HCT116 (cell line): ENCODE data around the gene DGAT2L6. TPM values are rescaled to one million over a fixed set of nuclear protein-coding genes. Genes with fewer than 3 reads are reported as not detected.

ENCODE experiments used
- ATAC-seq: fragments of 200-7000 bp; cut with Tn5 transposase; 2 replicates; pipeline ENCODE4 v1.9.1; 2020; ENCODE audit warnings: mild to moderate bottlenecking, moderate library complexity
- BruUV-seq: library from RNA; stranded (reverse); fragments of 400-500 nt; replicated peaks from 2 replicates; lab custom pipeline; 2021; lab: Mats Ljungman, UMichigan
- CTCF ChIA-PET: fragments of 300-600 bp; sonication (Branson Sonifier 250); formaldehyde crosslinking; loops from one replicate; lab custom pipeline; 2021; ENCODE audit warnings: antibody characterized with exemption; lab: Charles Lee
- POLR2A ChIA-PET: fragments of 300-600, 350-600 bp; sonication (Branson Sonifier 250); formaldehyde crosslinking; loops from one replicate; lab custom pipeline; 2021; ENCODE audit warnings: antibody characterized with exemption; lab: Charles Lee
- RAD21 ChIA-PET, 2 experiments: fragments of 300-600 bp; sonication (Branson Sonifier 250); formaldehyde crosslinking; loops; one replicate each; lab custom pipeline; 2023; ENCODE audit warnings: low total read pairs in 2 of 2; ENCODE audit not compliant: uncharacterized antibody in 2 of 2, unreplicated experiment in 2 of 2, low non-redundant PET in 1 of 2; lab: Charles Lee
- DNase-seq: peaks from one replicate; pipeline ENCODE4 v3.0.0-alpha.2; 2010; ENCODE audit warnings: low read depth, low spot score
- H2AFZ ChIP-seq: fragments of 200-600 bp; shearing (Covaris generic), sonication (generic); 2 replicates; pipeline ENCODE4 v1.6.1; 2017; ENCODE audit warnings: low read depth, mixed run types, mixed read lengths, antibody characterized with exemption, low read length; ENCODE audit not compliant: poor library complexity, severe bottlenecking
- H3K27ac ChIP-seq: 2 replicates; pipeline ENCODE4 v1.5.1; 2012; ENCODE audit warnings: low read depth, low read length
- H3K27me3 ChIP-seq: fragments of 200-600 bp; sonication (generic); 2 replicates; pipeline ENCODE4 v1.6.1; 2016; ENCODE audit warnings: mixed run types, low read length, mixed read lengths; ENCODE audit not compliant: insufficient read depth
- H3K36me3 ChIP-seq, 2 experiments: fragments of 200-500 bp in 1 of 2; fragments of 200-600 bp in 1 of 2; sonication (Bioruptor generic) in 1 of 2; sonication (generic) in 1 of 2; 2 replicates each; pipeline versions ENCODE4 v1.5.1 to v1.6.1; 2014 to 2016; ENCODE audit warnings: low read length in 2 of 2, inconsistent platforms in 1 of 2, mixed read lengths in 1 of 2, mixed run types in 1 of 2; ENCODE audit not compliant: insufficient read depth in 2 of 2, control insufficient read depth in 1 of 2
- H3K4me1 ChIP-seq, 2 experiments: fragments of 200-600 bp in 1 of 2; sonication (generic) in 1 of 2; 2 replicates each; pipeline versions ENCODE4 v1.5.1 to v1.6.1; 2012 to 2017; ENCODE audit warnings: low read length in 2 of 2, inconsistent platforms in 1 of 2, mild to moderate bottlenecking in 1 of 2, mixed read lengths in 1 of 2, mixed run types in 1 of 2, moderate library complexity in 1 of 2; ENCODE audit not compliant: insufficient read depth in 2 of 2, control insufficient read depth in 1 of 2
- H3K4me2 ChIP-seq: fragments of 200-600 bp; sonication (generic); 2 replicates; pipeline ENCODE4 v1.6.1; 2017; ENCODE audit warnings: mixed run types, low read length, mixed read lengths
- H3K4me3 ChIP-seq, 2 experiments: fragments of 200-600 bp in 1 of 2; sonication (generic) in 1 of 2; replicated peaks in 1 of 2; 2 replicates each; pipeline ENCODE4 v1.5.1; 2011 to 2016; ENCODE audit warnings: low read length in 2 of 2, control low read depth in 1 of 2, low read depth in 1 of 2, mild to moderate bottlenecking in 1 of 2, mixed read lengths in 1 of 2, mixed run types in 1 of 2
- H3K79me2 ChIP-seq: fragments of 200-600 bp; sonication (generic); 2 replicates; pipeline ENCODE4 v1.6.1; 2017; ENCODE audit warnings: mild to moderate bottlenecking, mixed run types, low read length, moderate library complexity, mixed read lengths; ENCODE audit not compliant: insufficient read depth
- H3K9ac ChIP-seq: fragments of 200-600 bp; sonication (generic); 2 replicates; pipeline ENCODE4 v1.6.1; 2016; ENCODE audit warnings: low read length, mixed read lengths
- H3K9me2 ChIP-seq: fragments of 200-600 bp; sonication (generic), shearing (Covaris generic); 2 replicates; pipeline ENCODE4 v1.6.1; 2017; ENCODE audit warnings: mixed run types, mild to moderate bottlenecking, moderate library complexity; ENCODE audit not compliant: insufficient read depth
- H3K9me3 ChIP-seq, 2 experiments: fragments of 200-500 bp in 1 of 2; fragments of 200-600 bp in 1 of 2; sonication (Bioruptor generic) in 1 of 2; sonication (generic) in 1 of 2; 2 replicates each; pipeline ENCODE4 v1.6.1; 2014 to 2017; ENCODE audit warnings: low read length in 2 of 2, mixed read lengths in 2 of 2, inconsistent platforms in 1 of 2, low read depth in 1 of 2, mild to moderate bottlenecking in 1 of 2, mixed run types in 1 of 2, moderate library complexity in 1 of 2; ENCODE audit not compliant: control insufficient read depth in 1 of 2, insufficient read depth in 1 of 2
- H4K20me1 ChIP-seq: fragments of 200-600 bp; sonication (generic), shearing (Covaris generic); 2 replicates; pipeline ENCODE4 v1.6.1; 2017; ENCODE audit warnings: mixed run types, mild to moderate bottlenecking, moderate library complexity; ENCODE audit not compliant: insufficient read depth
- CBX3 ChIP-seq: IDR thresholded peaks from 2 replicates; pipeline ENCODE4 v1.6.1; 2012; ENCODE audit warnings: low read depth
- EZH2 ChIP-seq: fragments of 200-600 bp; sonication (generic); IDR thresholded peaks from 2 replicates; pipeline ENCODE4 v1.6.1; 2017; ENCODE audit warnings: antibody characterized with exemption, mixed run types
- EZH2phosphoT487 ChIP-seq: fragments of 200-600 bp; IDR thresholded peaks from 2 replicates; pipeline ENCODE4 v1.6.1; 2018; ENCODE audit warnings: antibody characterized with exemption, borderline replicate concordance
- JUND ChIP-seq: IDR thresholded peaks from 2 replicates; pipeline ENCODE4 v1.6.1; 2012
- POLR2A ChIP-seq: IDR thresholded peaks from 2 replicates; pipeline ENCODE4 v1.7.0; 2011; ENCODE audit warnings: borderline replicate concordance; ENCODE audit not compliant: insufficient read depth, insufficient read length; ENCODE audit errors: extremely low read depth
- RAD21 ChIP-seq: IDR thresholded peaks from 2 replicates; pipeline ENCODE4 v1.6.1; 2012; ENCODE audit warnings: low read depth, mild to moderate bottlenecking
- REST ChIP-seq: IDR thresholded peaks from 2 replicates; pipeline ENCODE4 v1.6.1; 2012; ENCODE audit warnings: low read depth
- SIN3A ChIP-seq: IDR thresholded peaks from 2 replicates; pipeline ENCODE4 v1.6.1; 2012; ENCODE audit warnings: low read depth
- SP1 ChIP-seq: IDR thresholded peaks from 2 replicates; pipeline ENCODE4 v1.6.1; 2012; ENCODE audit warnings: low read depth
- TCF7L2 ChIP-seq: IDR thresholded peaks from 2 replicates; pipeline ENCODE4 v1.7.0; 2011; ENCODE audit warnings: borderline replicate concordance, inconsistent platforms; ENCODE audit not compliant: insufficient read depth, insufficient read length; ENCODE audit errors: extremely low read depth
- ZFX ChIP-seq: fragments of 450-650 bp; IDR thresholded peaks from 2 replicates; pipeline ENCODE4 v1.6.1; 2017
- intact Hi-C: fragments of 100-400 bp; cut with micrococcal nuclease; formaldehyde crosslinking; loops from 2 replicates; pipeline ENCODE4 v1.10.0; 2022
- total RNA-seq: library from RNA; stranded (reverse); gene quantifications from one replicate; pipeline ENCODE4 v1.2.1, GENCODE V29; 2021; ENCODE audit not compliant: unreplicated experiment
- TF ChIP-seq, protein P1 (sequence below), 3 experiments: fragments of 200-600 bp in 1 of 3; sonication (generic) in 1 of 3; IDR thresholded peaks in 2 of 3; conservative IDR thresholded peaks in 1 of 3; 2 replicates each; pipeline ENCODE4 v1.5.1; 2012 to 2017; ENCODE audit warnings: low read depth in 2 of 3, low read length in 2 of 3, antibody characterized with exemption in 1 of 3, borderline replicate concordance in 1 of 3, control low read depth in 1 of 3, mild to moderate bottlenecking in 1 of 3, mixed read lengths in 1 of 3, mixed run types in 1 of 3, moderate library complexity in 1 of 3; ENCODE audit not compliant: insufficient read depth in 1 of 3
- TF ChIP-seq, protein P2 (sequence below): IDR thresholded peaks from 2 replicates; pipeline ENCODE4 v1.6.1; 2012

DGAT2L6 gene
- total RNA-seq, 1 experiment from 2014 or later: not detected

GRCh38 chrX:70172221-70172620, 5.1 kb upstream of the DGAT2L6 start:
- Histone ChIP-seq H3K9me2 (no peaks in the 10 kb centered on the region), H3K4me2 (no peak overlapping the region), H3K9ac (no peak overlapping the region), H3K79me2 (no peaks in the 10 kb centered on the region), H4K20me1 (no peaks in the 10 kb centered on the region), H3K4me3 (no peak overlapping the region), H2AFZ (no peak overlapping the region), H3K27ac (no peak overlapping the region), H3K36me3 (no peaks in the 10 kb centered on the region), H3K4me1 (peaks cover 4 to 49% of the 10 kb centered on the region in 2 experiments; a peak in 3 of 4 replicates), H3K27me3 (no peaks in the 10 kb centered on the region), H3K9me3 (no peaks in the 10 kb centered on the region)
- no peak for ATAC-seq
- TF ChIP-seq TCF7L2: no peak
- no TSS peak for BruUV-seq
- ChIA-PET RAD21 (no interaction called here), POLR2A (no interaction called here), CTCF (no interaction called here)
- no peak for DNase-seq
- intact Hi-C loops: no loop called here

GRCh38 chrX:70172964-70173363, 4.3 kb upstream of the DGAT2L6 start:
- H3K9me2 ChIP-seq: no peaks in the 10 kb centered on the region
- no peaks in the 10 kb centered on the region for H3K36me3 ChIP-seq
- ChIA-PET POLR2A (no interaction called here), CTCF (no interaction called here), RAD21 (no interaction called here)
- no TSS peak for BruUV-seq
- H3K27me3 ChIP-seq: no peaks in the 10 kb centered on the region
- H3K4me1 ChIP-seq: peaks cover 4 to 44% of the 10 kb centered on the region in 2 experiments; a peak in 3 of 4 replicates
- intact Hi-C loops: no loop called here
- no peaks in the 10 kb centered on the region for H3K9me3 ChIP-seq
- TF ChIP-seq REST (no peak), RAD21 (no peak), ZFX (no peak), JUND (no peak), EZH2 (no peak), SP1 (no peak), CBX3 (no peak), EZH2phosphoT487 (no peak), POLR2A (no peak), SIN3A (no peak)
- TF ChIP-seq, protein P1, sequence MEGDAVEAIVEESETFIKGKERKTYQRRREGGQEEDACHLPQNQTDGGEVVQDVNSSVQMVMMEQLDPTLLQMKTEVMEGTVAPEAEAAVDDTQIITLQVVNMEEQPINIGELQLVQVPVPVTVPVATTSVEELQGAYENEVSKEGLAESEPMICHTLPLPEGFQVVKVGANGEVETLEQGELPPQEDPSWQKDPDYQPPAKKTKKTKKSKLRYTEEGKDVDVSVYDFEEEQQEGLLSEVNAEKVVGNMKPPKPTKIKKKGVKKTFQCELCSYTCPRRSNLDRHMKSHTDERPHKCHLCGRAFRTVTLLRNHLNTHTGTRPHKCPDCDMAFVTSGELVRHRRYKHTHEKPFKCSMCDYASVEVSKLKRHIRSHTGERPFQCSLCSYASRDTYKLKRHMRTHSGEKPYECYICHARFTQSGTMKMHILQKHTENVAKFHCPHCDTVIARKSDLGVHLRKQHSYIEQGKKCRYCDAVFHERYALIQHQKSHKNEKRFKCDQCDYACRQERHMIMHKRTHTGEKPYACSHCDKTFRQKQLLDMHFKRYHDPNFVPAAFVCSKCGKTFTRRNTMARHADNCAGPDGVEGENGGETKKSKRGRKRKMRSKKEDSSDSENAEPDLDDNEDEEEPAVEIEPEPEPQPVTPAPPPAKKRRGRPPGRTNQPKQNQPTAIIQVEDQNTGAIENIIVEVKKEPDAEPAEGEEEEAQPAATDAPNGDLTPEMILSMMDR (IDR thresholded peaks at IDR 0.05 in 2 of 3, conservative IDR thresholded peaks at IDR 0.05 in 1 of 3; ENCODE audit: borderline replicate concordance in 1 of 3, insufficient read depth in 1 of 3, low read depth in 2 of 3, low read length in 2 of 3): no peak
- TF ChIP-seq, protein P2, sequence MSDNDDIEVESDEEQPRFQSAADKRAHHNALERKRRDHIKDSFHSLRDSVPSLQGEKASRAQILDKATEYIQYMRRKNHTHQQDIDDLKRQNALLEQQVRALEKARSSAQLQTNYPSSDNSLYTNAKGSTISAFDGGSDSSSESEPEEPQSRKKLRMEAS: no peak
- no peak overlapping the region for H3K9ac ChIP-seq
- H3K4me3 ChIP-seq: no peak overlapping the region
- H2AFZ ChIP-seq: no peak overlapping the region
- no peak overlapping the region for H3K4me2 ChIP-seq
- ATAC-seq (no peak), DNase-seq (no peak)
- H3K27ac ChIP-seq: no peak overlapping the region
- H4K20me1 ChIP-seq: no peaks in the 10 kb centered on the region
- H3K79me2 ChIP-seq: no peaks in the 10 kb centered on the region
